SW480 (cell line): ENCODE data around the gene DVL1.
A peak's percentile ranks its signal among the peaks of the same experiment; 100 is the strongest.

Experiments
- DNase-seq: peaks from one replicate; pipeline ENCODE4 v3.0.0-alpha.2; 2016; ENCODE audit warnings: low spot score

The DVL1 gene

GRCh38 chr1:1309251-1310108 is 39.7 kb downstream of the DVL1 start:
- peak; percentile 31 for DNase-seq

DNA sequence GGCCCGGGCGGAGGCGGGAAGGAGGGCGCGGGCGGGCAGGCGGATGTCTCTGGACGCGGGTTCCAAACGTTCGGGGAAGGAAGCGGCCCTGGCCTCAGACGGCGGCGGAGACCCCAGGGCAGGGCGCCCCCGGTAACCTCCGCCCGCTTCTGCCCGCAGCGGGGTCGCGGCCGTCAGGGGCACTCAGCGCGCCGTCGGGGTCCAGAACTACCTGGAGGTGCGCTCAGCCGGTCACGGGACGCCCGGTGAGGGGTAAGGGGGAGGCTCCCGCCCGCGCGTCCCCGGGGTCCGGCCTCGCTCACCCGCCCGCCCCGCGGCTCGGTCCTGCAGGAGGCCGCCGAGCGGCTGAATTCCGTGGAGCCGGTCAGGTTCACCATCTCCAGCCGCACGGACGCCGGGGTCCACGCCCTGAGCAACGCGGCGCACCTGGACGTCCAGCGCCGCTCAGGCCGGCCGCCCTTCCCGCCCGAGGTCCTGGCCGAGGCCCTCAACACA is 40.4 kb downstream of the DVL1 start:
- DNase-seq: no peak

- peak; percentile 91 for DNase-seq
Observed at GRCh38 chr1:1307923-1308755, 41.1 kb downstream of the DVL1 start, which contains the start of the genes ACAP3 and PUSL1. Gene ACAP3, minus strand, starts transcription at chr1:1307930. Its CDS starts 115 bp downstream, at chr1:1307815. Gene PUSL1, plus strand, starts transcription at chr1:1308597. Its CDS starts 47 bp downstream, at chr1:1308644.

DNA sequence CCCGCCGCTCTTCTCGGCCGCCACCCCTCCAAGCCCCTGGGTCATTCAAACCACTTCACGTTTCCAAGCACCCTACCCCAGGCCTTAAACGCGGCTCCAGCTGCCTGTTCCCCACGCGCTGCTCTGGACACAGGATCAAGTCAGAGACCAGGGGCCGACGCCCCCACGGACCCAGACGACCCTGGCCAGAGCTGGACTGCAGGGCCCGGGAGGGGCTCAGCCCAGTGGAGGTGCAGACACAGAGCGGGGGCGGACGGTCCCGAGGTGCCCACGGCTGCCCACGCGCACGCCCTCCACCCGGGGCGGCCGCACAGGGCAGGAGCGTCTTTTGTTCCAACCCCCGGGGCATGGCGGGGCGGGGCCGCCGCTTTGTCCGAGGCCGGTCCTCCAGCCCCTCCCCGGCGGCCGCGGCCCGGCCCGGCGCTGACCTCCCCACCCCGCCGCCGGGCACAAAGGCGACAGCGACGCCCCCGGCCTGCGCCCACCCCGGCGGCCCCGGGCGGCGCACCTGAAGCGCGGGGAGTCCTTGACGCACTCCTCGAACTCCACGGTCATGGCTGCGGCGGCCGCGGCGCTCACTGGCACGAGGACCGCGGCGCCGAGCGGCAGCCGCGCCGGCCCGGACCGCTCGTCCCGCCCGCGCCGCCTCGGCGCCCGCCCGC is 41.8 kb downstream of the DVL1 start:
- no peak for DNase-seq

DNA sequence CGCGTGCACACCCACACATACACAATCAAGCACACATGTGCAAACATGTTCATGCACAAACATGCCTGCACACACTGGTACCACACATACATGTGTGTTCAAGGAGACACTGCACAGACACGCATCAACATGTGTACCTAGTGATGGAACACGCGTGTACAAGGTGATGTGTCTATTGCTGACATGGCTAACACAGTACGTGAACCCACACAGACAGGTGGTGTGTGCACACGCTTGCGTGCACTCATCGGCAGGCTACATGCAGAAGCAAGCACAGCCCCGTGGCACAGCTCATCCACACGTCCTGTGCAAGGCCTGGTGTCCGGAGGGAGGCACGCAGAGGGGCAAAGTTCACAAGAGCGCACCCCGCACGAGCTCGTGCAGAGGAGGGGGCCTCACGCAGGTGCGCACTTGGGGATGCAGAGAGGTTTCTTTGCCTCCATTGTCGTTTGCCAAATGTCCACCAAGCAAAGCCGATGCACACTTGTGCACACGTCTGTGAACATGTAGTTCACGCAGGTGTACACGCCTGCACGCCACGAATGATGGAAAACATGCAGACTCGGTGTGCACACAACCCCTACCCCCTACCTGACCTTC is 42.5 kb downstream of the DVL1 start:
- DNase-seq: no peak

- DNase-seq: peak; percentile 56
Observed at GRCh38 chr1:1306070-1306660, 43.1 kb downstream of the DVL1 start.

- peak; percentile 83 for DNase-seq
Observed at GRCh38 chr1:1305300-1306069, 43.7 kb downstream of the DVL1 start.

DNA sequence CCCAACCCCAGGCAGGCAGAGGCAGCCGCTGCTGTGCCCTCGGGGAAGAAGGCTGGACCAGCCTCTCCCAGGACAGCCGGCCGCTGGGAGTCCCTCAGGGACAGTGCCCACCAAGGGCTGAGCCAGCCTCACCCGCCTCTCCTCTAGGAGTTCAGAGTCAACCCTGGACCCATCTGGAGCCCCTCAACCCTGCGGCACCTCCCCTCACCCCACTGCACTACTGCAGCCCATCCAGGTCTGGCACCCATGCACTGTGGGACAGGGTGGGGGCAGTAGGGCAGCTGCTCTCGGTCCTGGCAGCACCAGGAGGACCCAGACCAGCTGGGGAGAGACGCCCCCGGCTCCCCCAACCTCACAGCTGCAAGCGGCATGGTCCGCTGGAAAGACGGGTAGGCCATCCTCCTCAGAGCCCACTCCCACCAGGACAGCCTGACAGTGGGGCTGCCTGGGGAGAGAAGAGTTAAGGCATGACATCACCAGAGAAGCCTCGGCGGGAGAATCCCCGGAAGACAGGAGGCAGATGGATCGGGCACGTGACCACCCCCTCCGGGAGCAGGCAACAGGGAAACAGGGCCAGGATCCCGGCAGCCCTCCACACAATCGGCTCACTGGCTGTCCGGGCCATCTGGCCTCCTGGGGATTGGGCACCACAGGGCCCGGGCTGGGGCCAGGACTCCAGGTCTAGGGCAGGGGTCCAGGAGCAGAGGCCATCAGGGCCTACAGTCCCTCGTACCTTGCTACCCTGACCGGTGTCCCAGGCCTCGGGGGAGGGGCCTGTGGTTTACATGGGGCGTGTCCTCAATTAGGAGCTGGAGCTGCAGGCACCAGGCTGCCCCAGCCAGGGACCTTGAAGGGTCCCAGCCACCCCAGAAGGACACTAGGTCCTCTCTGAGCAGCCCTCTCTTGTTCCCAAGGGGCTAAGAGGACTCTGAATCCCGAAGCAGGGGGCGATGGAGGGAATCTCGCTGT is 44.6 kb downstream of the DVL1 start:
- DNase-seq: peak; percentile 79

GRCh38 chr1:1303736-1304135 is 45.5 kb downstream of the DVL1 start:
- DNase-seq: no peak

- DNase-seq: no peak
Observed at GRCh38 chr1:1302951-1303509, 46.2 kb downstream of the DVL1 start.

- DNase-seq: no peak
Observed at GRCh38 chr1:1302006-1302430, 47.2 kb downstream of the DVL1 start.

DNA sequence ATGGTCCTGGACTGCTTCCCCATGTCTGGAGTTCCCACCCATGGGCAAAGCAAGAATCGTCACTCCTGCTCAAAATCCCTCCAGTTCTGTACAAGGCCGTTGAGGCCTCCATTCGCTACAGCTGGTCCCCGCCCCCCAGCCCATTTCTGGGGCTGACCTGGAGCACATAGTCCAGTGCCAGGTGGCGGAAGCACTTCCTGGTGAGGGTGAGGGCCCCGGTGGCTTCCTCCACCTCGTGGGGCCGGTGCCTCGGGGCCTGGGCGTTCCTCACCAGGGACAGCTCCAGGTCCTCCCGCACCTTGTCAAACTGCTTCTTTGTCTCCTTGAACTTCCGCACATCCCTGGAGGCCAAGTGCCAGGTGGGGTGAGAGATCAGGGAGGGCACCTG is 48.9 kb downstream of the DVL1 start:
- no peak for DNase-seq

DNA sequence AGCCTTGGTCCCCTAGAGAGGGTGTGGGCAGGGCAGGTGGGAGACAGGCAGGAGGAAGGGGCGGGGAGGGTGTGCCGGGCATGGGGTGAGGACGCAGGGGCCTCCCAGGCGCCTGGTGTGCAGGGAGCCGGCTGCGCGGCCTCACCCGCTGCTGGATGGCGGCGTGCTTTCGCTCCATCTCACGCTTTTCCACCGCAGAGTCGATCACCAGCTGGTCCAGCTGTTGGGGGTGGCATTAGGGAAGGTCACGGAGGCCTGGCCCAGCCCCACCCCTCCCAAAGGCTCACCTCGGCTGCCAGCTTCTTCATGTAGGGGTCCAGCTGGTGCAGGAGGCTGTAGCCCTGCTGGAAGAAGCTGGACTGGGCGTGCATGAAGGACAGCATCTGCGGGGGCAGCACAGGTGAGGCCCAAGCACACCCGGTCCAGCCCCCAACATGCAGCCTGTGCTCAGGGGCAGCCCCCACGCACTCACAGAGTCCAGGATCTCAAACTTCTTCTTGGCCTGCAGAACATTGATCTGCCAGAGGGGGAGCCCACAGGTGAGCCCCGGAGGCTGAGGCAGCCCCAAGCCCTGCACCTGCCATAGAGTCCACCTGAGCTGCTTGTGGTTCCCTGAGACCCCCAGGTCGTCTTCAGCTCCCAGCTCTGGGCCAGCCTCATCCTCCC is 49.4 kb downstream of the DVL1 start:
- DNase-seq: peak; percentile 59

DNA sequence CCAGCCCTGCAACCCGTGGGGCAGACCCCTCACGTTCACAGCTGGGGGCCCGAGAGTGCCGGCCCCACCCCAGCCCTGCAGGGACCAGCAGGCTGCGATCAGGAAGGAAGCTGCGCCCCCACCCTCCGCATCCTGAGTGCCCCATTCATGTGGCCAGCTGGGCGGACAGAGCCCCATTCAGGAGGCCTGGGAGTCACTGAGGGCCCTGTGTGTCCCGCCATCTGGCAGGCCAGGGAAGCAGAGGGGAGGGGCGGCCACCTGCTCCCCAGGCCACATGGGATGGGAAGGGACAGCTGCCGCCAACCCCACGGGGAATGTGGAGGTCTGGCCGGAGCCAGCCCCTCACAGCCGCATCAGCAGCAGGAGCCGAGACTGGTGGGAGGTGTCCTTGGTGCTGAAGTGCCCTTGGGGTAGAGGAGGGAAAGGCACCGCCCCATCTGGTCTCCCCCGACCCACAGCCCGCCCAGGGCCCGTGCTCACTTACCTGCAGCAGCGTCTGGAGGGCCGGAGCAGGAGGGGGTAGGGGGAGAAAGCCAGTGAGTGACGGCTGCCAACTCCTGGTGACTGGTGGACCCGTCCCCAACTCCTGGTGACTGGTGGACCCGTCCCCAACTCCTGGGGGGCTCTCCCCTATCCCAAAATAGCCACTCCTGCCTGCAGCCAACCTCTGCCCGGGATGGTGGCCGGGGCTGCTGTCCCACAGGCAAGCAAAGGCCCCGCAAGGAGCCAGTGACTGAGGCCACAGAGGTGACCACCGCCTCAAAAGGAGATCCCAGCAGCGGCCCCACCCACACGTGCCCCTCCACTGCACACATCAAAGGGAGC is 50.1 kb downstream of the DVL1 start:
- DNase-seq: peak; percentile 72

GRCh38 chr1:1297802-1298424 is 51.3 kb downstream of the DVL1 start:
- DNase-seq: no peak

- no peak for DNase-seq
Observed at GRCh38 chr1:1296070-1297061, 52.9 kb downstream of the DVL1 start.
